T-helper 2 cell treated with Interferon-gamma antibody and Interleukin-4, amounts not matched to agents 100 ng/mL and 5 ng/mL, for 36 hours (primary cell): Measurements from ENCODE around the gene DCAF8. TPM values are rescaled to one million over a fixed set of nuclear protein-coding genes. Genes with fewer than 3 reads are reported as not detected.

Experiments
- intact Hi-C: fragments of 100-400 bp; cut with micrococcal nuclease; formaldehyde crosslinking; loops from one replicate; pipeline ENCODE4 v1.15.1; 2023
- total RNA-seq: library from RNA; stranded (reverse); gene quantifications from 2 replicates; pipeline ENCODE4 v1.2.3, GENCODE V29; 2022

DCAF8 gene
- total RNA-seq, 1 donor from 2014 or later: 98.3 TPM

- intact Hi-C loops: loop anchor here (5.0 kb wide), 6 partner anchors 233 to 1253 kb away; partner anchors contain the start of genes DUSP23 and PIGM
These were observed 2.5 kb upstream of the DCAF8 start for GRCh38 chr1:160264795-160265307.

GRCh38 chr1:160261556-160261892 is 825 bp downstream of the DCAF8 start:
- intact Hi-C loops: loop anchor here (1.0 to 5.0 kb wide), 7 partner anchors 83 to 1249 kb away; partner anchors contain the start of genes DUSP23 and PIGM

DNA sequence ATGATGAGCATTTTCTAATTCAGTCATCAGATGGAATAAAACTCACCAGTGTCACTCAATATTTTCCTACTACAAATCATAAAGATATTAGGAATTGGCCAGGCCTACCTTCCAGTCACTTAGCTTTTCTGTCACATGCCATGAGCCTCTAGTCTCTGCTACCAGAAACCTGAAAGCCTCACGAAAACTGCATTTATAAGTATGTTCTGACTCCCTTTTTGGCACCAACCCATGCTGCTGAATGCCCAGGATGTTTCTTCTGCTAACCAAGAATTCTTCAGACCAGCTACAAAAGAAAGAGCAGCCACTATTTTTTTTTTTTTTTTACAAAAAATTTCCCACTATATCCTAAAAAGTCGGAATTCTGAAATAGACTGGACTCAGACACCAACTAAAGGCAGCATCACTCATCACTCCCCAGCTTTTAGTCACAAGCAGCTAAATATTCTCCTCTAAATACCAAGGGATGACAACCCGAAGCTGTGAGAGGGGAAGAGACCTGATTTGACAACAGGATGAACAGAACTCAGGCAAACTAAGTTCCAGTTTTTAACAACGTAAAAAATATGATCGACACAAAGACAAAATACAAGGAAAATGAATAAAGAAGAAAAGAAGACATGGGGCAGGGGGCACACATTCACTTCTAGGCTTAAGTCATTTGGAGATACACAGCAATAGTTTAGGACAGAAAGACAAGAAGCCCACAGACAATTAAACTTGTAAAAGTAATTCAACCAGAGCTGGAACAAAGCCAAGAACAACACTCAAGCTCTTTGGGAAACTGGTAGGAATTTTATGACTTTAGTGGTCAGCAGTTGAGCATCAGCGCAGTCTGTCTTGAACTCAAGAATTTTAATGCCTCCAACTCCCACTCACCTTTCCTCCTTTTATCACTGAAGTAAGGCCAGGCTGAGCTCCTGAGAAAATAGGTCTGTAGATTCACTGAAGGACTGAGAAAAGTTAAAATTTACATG is 1.7 kb downstream of the DCAF8 start:
- intact Hi-C loops: loop anchor here (1.0 to 5.0 kb wide), 7 partner anchors 84 to 1248 kb away; partner anchors contain the start of genes DUSP23 and PIGM

GRCh38 chr1:160258177-160258798 is 4.1 kb downstream of the DCAF8 start:
- intact Hi-C loops: no loop called here

DNA sequence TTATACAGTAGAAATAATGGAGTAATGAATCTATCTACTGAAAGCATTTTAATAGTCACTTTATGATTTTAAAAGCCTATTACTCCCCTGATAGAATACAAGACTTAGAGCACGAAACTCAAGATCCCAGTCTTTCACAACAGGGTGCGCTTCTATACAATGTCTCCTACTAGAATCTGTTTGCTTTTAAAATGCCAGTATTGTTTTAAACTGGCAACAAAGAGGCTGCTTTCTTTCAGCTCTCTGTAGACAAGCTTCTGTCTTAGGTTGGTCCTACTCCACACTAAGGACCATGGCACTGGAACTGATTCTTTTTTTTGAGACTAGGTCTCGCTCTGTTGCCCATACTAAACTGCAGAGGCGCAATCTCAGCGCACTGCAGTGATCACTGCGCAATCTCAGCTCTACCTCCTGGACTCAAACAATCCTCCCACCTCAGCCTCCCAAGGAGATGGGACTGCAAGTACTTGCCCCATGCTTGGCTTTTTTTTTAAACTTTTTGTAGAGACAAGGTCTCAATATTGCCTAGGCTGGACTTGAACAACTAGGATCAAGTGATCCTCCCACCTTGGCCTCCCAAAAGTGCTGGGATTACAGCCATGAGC is 4.8 kb downstream of the DCAF8 start:
- intact Hi-C loops: no loop called here

- intact Hi-C loops: no loop called here
These were observed 5.8 kb downstream of the DCAF8 start for GRCh38 chr1:160256396-160257046.

- intact Hi-C loops: no loop called here
These were observed 6.5 kb downstream of the DCAF8 start for GRCh38 chr1:160255781-160256300.

GRCh38 chr1:160251687-160252526 is 10.4 kb downstream of the DCAF8 start:
- intact Hi-C loops: loop anchor here (1.0 to 2.0 kb wide), 2 partner anchors 59 to 151 kb away; no protein-coding TSS in a partner anchor

DNA sequence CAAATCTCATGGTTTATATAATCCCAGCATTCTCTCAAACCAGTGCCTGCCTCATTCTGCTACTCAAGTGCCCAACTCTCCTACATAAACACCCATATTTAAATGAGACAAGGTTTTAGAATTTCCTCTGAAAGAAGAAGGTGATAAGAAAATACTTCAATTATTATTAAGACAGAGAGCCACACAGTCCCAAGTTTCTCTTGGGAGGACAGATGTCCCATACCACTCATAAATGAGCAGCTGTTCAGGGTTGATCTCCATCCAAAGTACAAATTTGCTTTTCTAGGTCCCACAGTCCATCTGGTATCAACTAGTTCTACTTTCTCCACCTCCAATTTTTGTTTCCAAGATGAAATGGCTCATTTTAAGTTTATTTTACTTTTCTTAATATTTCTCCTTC is 11.3 kb downstream of the DCAF8 start:
- intact Hi-C loops: no loop called here

- intact Hi-C loops: no loop called here
These were observed 15.3 kb downstream of the DCAF8 start for GRCh38 chr1:160247053-160247452.

DNA sequence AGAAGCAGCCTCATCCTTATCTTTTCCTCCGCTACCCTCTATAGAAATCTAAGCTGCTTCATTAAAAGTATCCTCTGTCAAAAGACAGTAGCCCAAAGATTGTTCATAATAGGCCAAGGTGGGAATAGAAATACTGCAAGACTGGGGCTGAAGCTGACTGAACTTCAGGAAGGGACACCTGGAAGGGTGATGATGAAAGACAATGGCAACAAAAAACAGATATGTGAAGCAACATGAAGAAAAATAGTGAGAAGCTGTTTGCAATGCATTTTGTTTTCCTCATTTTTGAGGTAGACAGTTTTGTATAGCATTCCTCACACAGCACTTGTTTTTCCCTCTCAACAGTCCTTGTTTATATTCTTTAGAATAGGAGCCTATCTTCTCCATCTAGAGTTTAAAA is 16.9 kb downstream of the DCAF8 start:
- intact Hi-C loops: no loop called here

GRCh38 chr1:160244209-160244608 is 18.1 kb downstream of the DCAF8 start:
- intact Hi-C loops: no loop called here

- intact Hi-C loops: no loop called here
These were observed 18.6 kb downstream of the DCAF8 start for GRCh38 chr1:160243767-160244166.

- intact Hi-C loops: no loop called here
These were observed 22.6 kb downstream of the DCAF8 start for GRCh38 chr1:160239582-160240299.

GRCh38 chr1:160238408-160238807 is 23.9 kb downstream of the DCAF8 start:
- intact Hi-C loops: no loop called here

GRCh38 chr1:160237558-160237957 is 24.8 kb downstream of the DCAF8 start:
- intact Hi-C loops: no loop called here

DNA sequence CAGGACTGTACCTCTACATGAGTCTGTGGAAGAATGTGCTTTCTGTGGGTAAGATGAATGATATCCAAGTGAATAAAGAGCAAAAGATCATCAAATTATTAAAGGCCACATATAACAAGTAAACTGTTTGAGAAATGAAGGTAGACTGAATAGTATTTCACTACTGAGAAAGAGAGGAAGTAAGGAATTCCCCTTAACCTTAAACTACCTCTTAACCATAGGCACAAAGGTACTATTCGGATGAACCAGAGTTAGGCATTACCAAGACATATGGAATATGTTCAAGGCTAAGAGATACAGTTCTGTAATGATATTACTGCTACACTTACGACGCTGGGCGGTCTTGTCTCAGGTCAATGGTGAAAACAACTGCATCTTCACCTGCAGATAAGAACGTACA is 25.5 kb downstream of the DCAF8 start:
- intact Hi-C loops: no loop called here

GRCh38 chr1:160232911-160233310 is 29.4 kb downstream of the DCAF8 start:
- intact Hi-C loops: no loop called here

DNA sequence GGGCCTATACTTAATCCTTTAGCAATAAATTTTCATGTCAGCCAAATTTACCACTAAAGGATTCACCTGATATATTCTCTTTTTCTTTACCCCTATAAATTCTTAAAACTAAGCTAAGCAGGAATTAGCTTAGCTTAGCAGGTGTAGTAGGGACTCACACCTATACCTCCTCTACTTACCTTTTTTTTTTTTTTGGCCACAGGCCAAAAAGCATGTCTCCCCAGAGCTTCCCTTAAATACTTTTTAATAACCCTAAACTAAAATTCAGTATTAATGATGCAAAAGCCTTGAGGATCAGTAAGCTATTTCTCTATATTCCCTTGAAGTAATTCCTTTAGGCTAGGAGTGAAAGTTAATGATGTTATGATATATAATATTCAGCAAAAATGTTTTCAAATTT is 33.9 kb downstream of the DCAF8 start:
- intact Hi-C loops: no loop called here
